Gastroesophageal sphincter (tissue), 3 donors: Measurements from ENCODE around the gene HYAL4.
"Not testable (repeated sequence)": the region's sequence is repeated elsewhere in the genome, so short reads cannot be mapped to it uniquely, and the experiment has no call there.

Experiments used
- EP300 ChIP-seq: sonication (generic); formaldehyde crosslinking; IDR thresholded peaks from one replicate; pipeline ENCODE4 v1.6.1; 2017; ENCODE audit warnings: antibody characterized with exemption, mild to moderate bottlenecking
- POLR2A ChIP-seq, 2 donors: fragments of 450-650 bp; IDR thresholded peaks; one replicate each; pipeline ENCODE4 v1.6.1; 2017; ENCODE audit warnings: antibody characterized with exemption in 2 of 2, mild to moderate bottlenecking in 2 of 2, moderate library complexity in 1 of 2
- POLR2AphosphoS5 ChIP-seq: sonication (generic); formaldehyde crosslinking; IDR thresholded peaks from one replicate; pipeline ENCODE4 v1.6.1; 2017; ENCODE audit warnings: antibody characterized with exemption
- TF ChIP-seq, protein P1 (sequence below), 4 experiments: fragments of 200-600 bp in 2 of 4; fragments of 450-650 bp in 2 of 4; sonication (generic) in 1 of 4; IDR thresholded peaks; one replicate each; pipeline ENCODE4 v1.5.1; 2017 to 2019; ENCODE audit warnings: antibody characterized with exemption in 4 of 4, mild to moderate bottlenecking in 2 of 4, moderate library complexity in 2 of 4

DNA sequence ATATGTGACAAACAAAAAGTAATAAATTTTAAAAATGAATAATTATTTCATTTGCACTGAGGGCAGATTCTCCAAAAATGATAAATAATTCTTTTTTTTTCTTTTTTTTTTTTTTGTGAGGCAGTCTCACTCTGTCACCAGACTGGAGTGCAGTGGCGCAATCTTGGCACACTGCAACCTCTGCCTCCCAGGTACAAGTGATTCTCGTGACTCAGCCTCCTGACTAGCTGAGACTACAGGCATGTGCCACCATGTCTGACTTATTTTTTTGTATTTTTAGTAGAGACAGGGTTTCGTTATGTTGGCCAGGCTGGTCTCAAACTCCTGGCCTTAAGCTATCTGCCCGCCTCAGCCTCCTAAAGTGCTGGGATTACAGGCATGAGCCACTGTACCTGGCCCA lies 25.2 kb upstream of the HYAL4 start:
- TF ChIP-seq, protein P1, sequence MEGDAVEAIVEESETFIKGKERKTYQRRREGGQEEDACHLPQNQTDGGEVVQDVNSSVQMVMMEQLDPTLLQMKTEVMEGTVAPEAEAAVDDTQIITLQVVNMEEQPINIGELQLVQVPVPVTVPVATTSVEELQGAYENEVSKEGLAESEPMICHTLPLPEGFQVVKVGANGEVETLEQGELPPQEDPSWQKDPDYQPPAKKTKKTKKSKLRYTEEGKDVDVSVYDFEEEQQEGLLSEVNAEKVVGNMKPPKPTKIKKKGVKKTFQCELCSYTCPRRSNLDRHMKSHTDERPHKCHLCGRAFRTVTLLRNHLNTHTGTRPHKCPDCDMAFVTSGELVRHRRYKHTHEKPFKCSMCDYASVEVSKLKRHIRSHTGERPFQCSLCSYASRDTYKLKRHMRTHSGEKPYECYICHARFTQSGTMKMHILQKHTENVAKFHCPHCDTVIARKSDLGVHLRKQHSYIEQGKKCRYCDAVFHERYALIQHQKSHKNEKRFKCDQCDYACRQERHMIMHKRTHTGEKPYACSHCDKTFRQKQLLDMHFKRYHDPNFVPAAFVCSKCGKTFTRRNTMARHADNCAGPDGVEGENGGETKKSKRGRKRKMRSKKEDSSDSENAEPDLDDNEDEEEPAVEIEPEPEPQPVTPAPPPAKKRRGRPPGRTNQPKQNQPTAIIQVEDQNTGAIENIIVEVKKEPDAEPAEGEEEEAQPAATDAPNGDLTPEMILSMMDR (IDR thresholded peaks at IDR 0.05), result not testable (repeated sequence)
- not testable (repeated sequence) for TF ChIP-seq POLR2A (IDR thresholded peaks at IDR 0.05); POLR2AphosphoS5; EP300
